SKM-1 treated with dmso at 0.1 percent for 144 hours (cell line): ENCODE measurements around the gene SPATA31D1.

Source experiments
- DNase-seq: peaks from one replicate; lab custom pipeline; 2025; ENCODE audit not compliant: unreplicated experiment; lab: John Stamatoyannopoulos, UW

SPATA31D1 gene

DNA sequence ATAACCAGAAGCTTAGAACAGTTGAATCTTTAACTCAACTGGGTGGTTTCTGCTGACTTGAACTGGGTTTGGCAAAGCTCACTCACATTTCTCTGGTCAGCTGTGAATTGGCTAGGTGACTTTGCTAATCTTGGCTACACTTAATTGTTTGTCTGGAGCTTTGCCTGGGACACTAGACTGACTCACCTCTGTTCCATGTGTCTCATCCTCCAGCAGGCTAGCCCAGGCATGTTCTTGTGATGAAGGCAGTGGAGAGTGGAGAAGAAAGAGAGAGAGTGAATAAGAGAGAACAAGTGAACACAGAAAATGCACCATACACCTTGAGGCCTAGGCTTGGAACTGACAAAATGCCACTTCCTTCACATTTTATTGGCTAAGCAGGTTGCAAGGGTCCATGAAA lies 32.6 kb downstream of the SPATA31D1 start:
- no peak for DNase-seq

DNA sequence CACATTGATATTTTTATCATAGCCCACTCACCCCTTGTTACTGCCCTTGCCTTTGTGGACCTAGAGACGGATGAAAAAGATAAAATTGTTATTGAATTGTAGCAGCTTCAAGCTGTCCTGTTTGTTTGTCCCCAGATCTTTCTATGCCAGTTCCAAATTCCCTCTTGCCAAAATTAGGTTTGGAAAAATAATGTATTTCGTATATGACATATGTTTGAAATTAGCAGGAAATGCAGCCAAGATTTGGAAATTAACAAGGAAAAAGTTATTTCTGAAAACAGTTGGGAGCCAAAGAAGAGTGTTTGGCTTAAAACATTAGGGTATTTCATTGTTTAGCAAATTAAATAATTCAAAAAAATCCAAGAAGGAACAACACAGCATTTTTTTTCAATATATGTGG lies 33.5 kb downstream of the SPATA31D1 start:
- DNase-seq: no peak

DNA sequence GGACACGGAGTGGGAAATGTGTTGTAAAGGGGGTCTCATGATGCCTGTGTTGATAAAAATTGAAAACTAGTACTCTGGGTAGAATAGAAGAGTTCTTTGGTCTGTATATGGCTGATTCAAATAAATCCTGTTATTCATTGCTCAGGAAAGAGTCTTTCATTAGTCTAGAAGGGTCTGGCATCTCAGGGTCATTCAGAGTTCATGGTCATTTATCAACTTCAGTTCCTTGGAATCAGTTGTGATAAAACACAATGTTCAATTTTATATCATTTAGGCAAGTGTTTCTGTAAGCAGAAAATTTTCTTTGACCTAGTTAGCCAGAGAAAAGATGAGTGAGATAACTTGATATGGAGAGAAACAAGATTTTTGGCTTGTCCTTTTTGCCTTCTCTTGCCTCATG lies 36.3 kb downstream of the SPATA31D1 start:
- DNase-seq: no peak

DNA sequence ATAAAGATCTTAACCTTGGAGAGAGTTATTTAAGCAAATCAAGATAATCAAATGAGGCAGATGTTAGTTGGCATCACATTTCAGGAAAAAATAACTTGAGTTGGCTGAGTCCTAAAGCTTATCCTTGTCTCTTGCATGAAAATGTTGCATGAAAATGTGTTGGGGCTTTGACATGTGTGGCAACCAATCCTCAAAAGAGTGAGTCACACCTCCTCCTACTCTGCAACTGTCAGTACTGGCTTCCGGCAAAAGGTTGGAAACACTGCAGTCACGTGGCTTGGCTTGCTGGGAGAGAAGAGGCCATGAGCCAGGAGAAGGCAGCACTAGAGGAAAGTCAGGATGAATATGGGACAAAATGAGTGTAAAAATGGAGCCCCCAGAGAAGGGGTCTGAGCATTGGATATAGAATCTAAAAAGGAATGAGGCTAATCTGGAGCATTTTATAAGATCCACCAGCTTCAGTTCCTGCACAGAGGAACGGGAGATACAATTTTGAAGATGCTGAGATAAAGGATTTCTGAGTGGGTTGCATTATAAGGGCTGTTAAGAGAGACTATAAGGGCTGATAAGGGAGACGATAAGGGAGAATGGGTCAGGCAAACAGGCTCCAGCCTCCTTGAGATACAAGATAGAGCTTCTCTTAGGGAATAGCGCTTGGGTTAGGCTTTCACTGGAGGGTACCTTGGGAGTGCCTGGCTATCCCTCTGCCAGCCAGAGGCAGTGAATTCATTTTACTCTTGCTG lies 43.1 kb downstream of the SPATA31D1 start:
- DNase-seq: no peak

DNA sequence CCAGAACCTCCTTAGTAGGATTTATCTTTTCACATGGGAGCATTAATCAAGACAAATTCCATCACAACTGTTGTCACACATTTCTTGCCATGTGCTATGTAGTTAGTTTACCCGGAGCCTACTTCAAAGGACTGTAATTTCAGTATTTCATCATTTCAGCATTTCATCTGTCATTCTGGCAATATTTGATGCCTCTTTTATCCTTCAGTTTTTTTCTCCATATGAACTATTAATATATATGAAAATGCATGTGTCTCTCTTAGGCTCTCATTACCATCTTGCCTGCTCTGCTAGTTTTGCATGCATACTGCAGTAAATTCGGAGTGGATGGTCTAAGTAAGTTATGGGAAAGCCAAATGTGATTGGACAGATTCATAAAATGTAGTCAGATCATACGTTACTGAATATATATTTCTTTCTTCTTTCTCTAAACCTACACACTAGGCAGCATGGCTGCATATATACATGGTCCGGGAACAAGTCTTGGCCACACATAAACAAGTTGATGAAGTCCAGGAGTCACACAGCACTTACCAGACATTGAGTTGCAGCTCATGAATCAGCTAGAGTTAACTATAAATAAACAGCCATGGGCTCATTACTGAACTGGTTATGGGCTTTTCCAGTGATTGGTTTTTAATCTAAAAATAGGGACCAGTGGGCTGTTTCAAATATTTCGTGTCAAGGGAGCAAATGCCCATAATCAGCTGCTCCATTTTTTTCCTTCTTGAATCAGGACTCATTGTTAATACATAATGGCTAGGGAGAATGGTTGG lies 46.6 kb downstream of the SPATA31D1 start:
- no peak for DNase-seq

DNA sequence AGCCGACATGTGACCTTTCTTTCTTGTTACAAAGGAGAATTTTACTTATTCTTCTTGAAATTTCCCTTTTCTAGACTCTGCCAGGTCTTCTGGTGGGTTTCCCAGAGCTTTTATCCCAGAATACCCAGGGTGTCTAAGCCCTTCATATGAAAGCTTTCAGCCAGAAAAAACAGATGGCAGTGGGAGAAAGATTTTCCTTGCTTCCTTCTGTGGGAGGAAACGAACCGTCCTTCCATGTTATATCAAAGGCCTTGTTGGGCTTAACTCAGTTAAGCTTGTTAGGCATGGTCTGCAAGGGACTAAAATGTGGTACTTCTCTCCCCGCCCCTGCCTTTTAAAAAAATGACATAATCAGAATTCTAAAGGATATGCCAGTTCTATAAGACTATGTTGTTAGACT lies 47.5 kb downstream of the SPATA31D1 start:
- DNase-seq: no peak

DNA sequence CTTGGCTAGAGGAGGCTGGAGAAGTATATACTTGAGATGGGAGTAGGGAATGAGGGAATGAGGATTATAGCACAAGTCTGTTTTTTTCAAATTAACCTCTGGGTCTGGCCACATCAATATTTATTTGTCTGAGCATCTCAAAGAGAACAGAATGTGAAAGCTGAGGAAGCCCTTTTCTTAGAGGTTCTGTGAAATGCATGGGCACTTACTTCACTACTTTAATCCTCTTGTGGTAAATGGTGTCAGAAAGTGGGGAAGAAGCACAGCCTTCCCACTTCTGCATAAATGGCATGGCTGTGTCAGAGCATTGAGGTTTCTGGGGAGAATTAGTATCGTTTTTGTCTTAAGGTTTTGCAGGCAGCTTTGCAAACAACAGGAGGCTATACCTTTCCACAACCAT lies 48.6 kb downstream of the SPATA31D1 start:
- DNase-seq: no peak

DNA sequence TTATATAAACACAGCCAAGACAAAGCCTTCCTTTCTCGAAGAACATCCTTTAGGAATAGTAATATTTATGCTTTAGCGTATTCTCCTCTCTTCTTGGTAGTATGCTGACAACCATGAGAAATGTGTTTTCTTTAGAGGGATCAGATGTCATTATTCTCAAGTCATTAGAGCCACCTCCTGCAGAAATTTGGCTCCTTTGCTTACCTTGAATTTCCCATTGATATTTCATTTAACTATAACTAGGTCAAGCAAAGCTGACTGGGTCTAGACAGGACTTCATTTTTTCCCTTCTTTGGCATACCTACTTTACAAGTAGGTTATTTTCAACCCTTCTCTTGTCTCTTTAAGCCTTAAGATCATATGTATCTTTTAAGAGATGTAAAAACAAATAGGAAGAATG lies 50.3 kb downstream of the SPATA31D1 start:
- DNase-seq: no peak
